Activated CD4-positive, alpha-beta T cell treated with anti-CD3 and anti-CD28 coated beads, Interleukin-2, amount 10 ng/mL, durations not matched to agents 7 days and 5 days (primary cell): ENCODE results near the gene NCAN. TPM values are rescaled to one million over a fixed set of nuclear protein-coding genes. Genes with fewer than 3 reads are reported as not detected.

ENCODE experiments used
- CTCF ChIA-PET: fragments of 350-600 bp; sonication (Branson Sonifier 250); formaldehyde crosslinking; loops from one replicate; lab custom pipeline; 2021; ENCODE audit warnings: antibody characterized with exemption; lab: Charles Lee
- POLR2A ChIA-PET: fragments of 350-600 bp; sonication (Branson Sonifier 250); formaldehyde crosslinking; loops from one replicate; lab custom pipeline; 2021; ENCODE audit warnings: antibody characterized with exemption; lab: Charles Lee
- DNase-seq: peaks from one replicate; pipeline ENCODE4 v3.0.0-alpha.2; 2020
- H3K27ac Mint-ChIP-seq: one replicate; pipeline ENCODE4 v1.8.0; 2021; ENCODE audit warnings: mild to moderate bottlenecking, moderate library complexity, mixed read lengths
- H3K27me3 Mint-ChIP-seq: one replicate; pipeline ENCODE4 v1.8.0; 2021; ENCODE audit warnings: mixed read lengths
- H3K36me3 Mint-ChIP-seq: one replicate; pipeline ENCODE4 v1.8.0; 2021; ENCODE audit warnings: low read depth, mixed read lengths
- H3K4me1 Mint-ChIP-seq: one replicate; pipeline ENCODE4 v1.8.0; 2021; ENCODE audit warnings: mixed read lengths
- H3K4me3 Mint-ChIP-seq: one replicate; pipeline ENCODE4 v1.8.0; 2021; ENCODE audit warnings: mild to moderate bottlenecking, moderate library complexity, mixed read lengths
- H3K9me3 Mint-ChIP-seq: one replicate; pipeline ENCODE4 v1.8.0; 2021; ENCODE audit warnings: mixed read lengths
- total RNA-seq, 2 experiments: library from RNA; stranded (reverse); gene quantifications; one replicate each; pipeline ENCODE4 v1.2.3, GENCODE V29; 2021

The NCAN gene
- total RNA-seq, 2 experiments from 2014 or later = not detected

DNA sequence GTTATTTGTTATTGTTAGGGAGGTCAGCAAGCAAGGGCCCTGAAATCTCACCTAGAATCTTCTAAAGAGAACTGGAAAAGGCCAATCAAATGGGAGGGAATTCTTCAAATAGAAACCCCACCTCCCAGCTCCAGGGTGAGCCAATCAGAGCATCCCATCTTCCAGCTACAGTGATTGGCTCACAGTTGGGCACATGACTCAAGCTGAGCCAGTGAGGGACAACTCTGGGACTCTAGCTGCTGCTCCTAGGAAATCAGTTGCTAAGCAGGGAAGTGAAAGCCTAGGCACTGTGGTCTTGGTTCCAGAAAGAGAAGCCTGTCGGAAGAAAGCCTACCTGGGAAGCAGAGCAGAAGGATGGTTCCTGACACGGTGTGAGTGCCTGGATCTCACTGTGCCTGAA lies 48.0 kb downstream of the NCAN start:
- H3K27me3 Mint-ChIP-seq = peaks cover 51% of the 10 kb centered on the region
- CTCF ChIA-PET = interaction anchor here (1.3 kb wide), 1 partner anchor 28 kb away, joined by 3 read pairs; no protein-coding TSS in a partner anchor
- DNase-seq = no peak
- H3K9me3 Mint-ChIP-seq = no peaks in the 10 kb centered on the region
- H3K4me1 Mint-ChIP-seq = peaks cover 2% of the 10 kb centered on the region
- H3K27ac Mint-ChIP-seq = no peak overlapping the region
- H3K4me3 Mint-ChIP-seq = no peak overlapping the region
- no peaks in the 10 kb centered on the region for H3K36me3 Mint-ChIP-seq
- POLR2A ChIA-PET = no interaction called here

DNA sequence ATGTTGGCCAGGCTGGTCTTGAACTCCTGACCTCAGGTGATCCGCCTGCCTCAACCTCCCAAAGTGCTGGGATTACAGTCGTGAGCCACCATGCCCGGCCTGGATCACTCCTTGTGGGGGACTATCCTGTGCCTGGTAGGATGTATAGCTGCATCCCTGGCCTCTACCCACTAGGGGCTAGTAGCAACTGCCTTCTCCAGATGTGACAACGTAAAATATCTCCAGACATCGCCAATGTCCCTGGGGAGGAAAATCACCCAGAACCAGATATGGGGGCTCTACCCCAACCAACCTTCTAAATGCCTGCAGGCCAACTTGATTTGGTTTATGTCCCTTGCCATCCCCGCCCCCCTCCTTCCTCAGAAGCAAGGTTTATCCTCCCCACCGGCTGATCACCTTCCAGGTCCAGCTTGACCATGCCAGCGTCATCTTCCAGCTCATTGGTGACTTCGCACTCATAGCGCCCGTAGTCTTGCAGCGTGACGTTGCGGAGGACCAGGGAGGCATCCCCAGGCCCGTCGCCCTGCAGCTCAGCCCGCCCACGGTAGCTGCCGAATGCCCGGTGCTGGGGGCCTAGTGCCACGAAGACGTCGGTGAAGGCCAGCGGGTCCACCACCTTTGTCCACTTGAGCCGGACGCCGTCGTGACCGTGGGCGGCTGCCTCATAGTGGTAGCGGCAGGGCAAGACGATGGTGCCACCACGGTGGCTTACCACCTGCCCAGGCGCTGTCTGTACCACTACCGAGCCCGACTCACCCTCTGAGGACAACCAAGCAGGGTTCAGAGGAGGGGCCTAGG lies 48.9 kb downstream of the NCAN start:
- DNase-seq = no peak
- no peak overlapping the region for H3K27ac Mint-ChIP-seq
- peaks cover 49% of the 10 kb centered on the region for H3K27me3 Mint-ChIP-seq
- POLR2A ChIA-PET = no interaction called here
- no peaks in the 10 kb centered on the region for H3K36me3 Mint-ChIP-seq
- CTCF ChIA-PET = interaction anchor here (0.9 kb wide), 1 partner anchor 295 kb away, joined by 3 read pairs; no protein-coding TSS in a partner anchor
- H3K4me3 Mint-ChIP-seq = no peak overlapping the region
- H3K4me1 Mint-ChIP-seq = peaks cover 2% of the 10 kb centered on the region
- no peaks in the 10 kb centered on the region for H3K9me3 Mint-ChIP-seq

DNA sequence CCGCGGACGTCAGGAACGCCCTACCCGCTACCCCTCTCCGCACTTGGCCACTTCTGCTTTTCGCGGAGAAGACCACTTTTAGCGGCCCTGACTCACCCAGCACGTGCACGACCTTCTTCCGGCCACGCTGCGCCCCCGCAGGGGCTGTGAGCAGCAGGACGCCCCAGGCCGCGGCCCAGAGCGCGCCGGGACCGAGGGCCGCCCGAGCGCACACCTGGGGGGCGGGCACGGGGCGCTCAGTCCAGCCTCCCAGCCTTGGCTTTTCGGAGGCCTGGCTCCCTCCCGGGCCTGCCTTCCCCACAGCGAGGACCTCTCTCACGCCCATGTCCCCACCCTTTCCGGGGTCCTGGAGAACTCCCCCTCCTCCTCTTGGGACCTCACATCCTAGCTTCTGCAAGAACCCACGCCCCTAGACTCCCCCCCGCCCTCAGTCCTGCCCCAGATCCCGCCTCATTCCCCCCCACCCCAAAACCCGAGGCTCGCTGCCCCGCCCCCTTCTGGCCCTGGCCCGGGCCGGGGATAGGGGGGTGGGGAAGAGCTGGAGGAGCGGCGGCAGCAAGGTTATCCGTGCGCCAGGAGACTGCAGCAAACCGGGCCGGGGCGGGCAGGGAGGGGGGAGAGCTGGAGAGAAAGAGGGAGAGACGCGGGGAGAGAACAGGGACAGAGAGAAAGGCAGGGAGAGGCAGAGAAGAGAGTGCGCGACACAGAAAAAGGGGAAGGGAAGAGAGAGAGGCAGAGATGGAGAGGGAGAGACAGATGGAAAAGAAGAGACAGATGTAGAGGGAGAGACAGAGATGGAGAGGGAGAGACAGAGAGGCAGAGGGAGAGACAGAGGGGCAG lies 49.8 kb downstream of the NCAN start:
- Mint-ChIP-seq H3K27me3 (peaks cover 46% of the 10 kb centered on the region), H3K4me1 (peaks cover 2% of the 10 kb centered on the region), H3K9me3 (no peaks in the 10 kb centered on the region), H3K27ac (no peak overlapping the region), H3K4me3 (no peak overlapping the region), H3K36me3 (no peaks in the 10 kb centered on the region)
- ChIA-PET CTCF (no interaction called here), POLR2A (no interaction called here)
- no peak for DNase-seq

DNA sequence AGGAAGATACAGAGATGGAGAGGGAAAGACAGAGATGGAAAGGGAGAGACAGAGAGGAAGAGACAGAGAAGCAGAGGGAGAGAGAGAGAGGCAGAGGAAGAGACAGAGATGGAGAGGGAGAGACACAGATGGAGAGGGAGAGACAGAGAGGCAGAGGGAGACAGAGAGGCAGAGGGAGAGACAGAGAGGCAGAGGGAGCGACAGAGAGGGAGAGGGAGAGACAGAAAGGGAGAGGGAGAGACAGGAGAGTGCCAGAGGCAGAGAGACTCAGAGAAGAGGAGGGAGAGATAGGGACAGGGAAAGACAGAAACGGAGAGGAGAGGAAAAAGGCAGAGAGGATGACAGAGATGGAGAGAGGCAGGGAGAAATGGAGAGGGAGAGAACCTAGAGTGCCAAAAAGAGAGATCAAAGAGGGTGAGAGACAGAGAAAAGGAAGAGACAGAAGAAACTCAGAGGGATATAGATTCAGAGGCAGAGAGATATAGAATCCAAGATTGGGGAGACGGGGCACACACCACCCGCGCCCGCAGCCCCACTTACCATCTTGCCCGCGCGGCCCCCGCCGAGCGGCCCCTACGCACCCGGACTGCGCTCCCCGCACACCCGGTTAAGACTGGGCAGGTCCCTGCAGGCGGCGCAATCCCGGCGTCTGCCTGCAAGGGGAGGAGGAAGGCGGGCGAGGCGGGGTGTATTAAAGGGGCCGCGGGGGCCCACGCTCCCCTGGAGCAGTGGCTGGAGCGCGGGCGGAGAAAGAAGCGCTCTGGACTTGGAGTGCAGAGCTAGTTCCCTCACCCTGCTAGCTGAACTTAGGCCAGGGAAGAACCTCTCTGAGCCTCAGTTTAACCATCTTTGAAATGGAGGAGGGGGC lies 50.7 kb downstream of the NCAN start:
- no peak overlapping the region for H3K27ac Mint-ChIP-seq
- peaks cover 43% of the 10 kb centered on the region for H3K27me3 Mint-ChIP-seq
- H3K4me3 Mint-ChIP-seq = no peak overlapping the region
- no peak for DNase-seq
- H3K4me1 Mint-ChIP-seq = peaks cover 2% of the 10 kb centered on the region
- ChIA-PET CTCF (no interaction called here), POLR2A (no interaction called here)
- H3K9me3 Mint-ChIP-seq = no peaks in the 10 kb centered on the region
- H3K36me3 Mint-ChIP-seq = no peaks in the 10 kb centered on the region

DNA sequence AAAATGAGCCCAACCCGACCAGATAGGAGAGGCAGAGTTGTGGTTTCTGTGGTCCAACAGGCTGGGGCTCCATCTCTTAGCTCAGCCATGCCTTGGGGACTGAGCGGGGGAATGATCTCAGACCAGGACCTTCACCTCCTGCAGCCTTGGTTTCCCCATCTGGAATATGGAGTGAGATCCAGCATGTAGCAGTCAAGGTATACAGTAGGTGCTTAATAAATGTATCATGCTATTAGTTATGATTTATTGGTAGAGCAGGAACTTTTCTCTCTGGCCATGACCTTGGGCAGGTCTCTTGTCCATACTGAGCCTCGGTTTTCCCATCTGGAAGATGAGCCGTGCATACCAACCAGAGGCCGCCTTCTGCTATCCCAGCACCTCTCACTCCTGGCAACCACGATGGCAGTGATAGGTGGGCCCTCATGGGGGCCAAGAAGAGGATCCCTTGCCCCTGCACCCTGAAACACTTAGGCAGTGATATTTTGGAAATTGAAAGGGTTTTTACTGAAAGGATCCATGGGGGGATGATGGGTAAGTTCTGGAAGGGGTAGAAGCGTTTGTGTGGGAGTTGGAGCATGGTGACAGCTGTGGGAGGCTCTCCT lies 52.2 kb downstream of the NCAN start:
- Mint-ChIP-seq H3K27me3 (peaks cover 41% of the 10 kb centered on the region), H3K4me1 (peaks cover 2% of the 10 kb centered on the region), H3K9me3 (no peaks in the 10 kb centered on the region), H3K36me3 (no peaks in the 10 kb centered on the region), H3K4me3 (no peak overlapping the region), H3K27ac (no peak overlapping the region)
- ChIA-PET POLR2A (no interaction called here), CTCF (no interaction called here)
- DNase-seq = no peak

DNA sequence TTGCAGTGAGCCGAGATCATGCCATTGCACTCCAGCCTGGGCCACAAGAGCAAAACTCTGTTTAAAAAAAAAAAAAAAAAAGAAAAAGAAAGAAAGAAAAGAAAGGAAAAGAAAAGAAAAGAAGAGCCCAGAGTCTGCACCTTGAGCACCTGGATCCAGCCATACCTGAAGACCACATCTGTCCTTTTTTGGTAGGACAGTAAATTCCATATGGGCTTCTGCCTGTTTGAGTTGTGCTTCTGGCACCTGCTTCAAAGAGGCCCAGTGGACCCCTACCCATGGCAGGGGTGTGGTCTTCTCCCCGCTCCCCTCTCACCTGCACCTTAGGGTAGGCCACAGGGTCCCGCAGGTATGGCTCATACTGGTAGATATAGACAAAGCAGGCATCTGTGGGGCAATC lies 55.5 kb downstream of the NCAN start:
- DNase-seq = no peak
- Mint-ChIP-seq H3K9me3 (no peaks in the 10 kb centered on the region), H3K27ac (no peak overlapping the region), H3K27me3 (peaks cover 25% of the 10 kb centered on the region), H3K4me3 (no peak overlapping the region), H3K36me3 (no peaks in the 10 kb centered on the region), H3K4me1 (no peaks in the 10 kb centered on the region)
- POLR2A ChIA-PET = no interaction called here
- CTCF ChIA-PET = no interaction called here

DNA sequence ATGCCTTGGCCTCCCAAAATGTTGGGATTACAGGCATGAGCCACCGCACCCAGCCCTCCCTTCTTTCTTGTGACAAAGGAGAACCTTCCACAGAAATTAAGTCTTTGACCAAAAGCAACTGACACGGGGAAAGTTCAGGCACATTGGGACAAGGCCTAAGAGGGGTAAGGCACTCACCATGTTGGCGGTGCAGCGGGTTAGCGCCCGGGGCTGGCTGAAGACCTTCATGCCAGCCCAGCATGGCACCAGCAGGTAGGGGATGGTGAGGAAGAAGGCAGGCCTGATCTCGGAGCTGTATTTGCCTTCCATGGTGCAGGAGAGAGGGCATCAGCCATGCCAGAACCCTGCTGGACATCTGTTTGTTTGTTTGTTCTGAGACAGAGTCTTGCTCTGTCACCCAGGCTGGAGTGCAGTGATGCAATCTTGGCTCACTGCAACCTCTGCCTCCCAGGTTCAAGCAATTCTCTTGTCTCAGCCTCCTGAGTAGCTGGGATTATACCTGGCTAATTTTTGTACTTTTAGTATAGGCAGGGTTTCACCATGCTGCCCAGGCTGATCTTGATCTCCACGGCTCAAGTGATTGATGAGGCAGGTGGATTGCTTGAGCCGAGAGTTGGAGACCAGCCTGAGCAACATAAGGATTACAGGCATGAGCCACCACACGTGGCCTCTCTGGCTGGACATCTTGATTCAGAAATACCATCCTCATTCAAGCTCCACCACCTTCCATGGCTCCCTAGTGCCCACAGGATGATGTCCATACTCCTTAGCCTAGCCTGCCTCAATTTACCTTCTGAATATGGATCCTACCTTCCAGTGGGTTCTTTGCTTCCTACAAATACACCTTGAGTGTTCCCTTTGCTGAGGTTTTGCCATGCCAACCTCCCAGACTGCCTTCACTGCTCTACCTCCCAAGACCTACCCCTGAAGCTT lies 57.0 kb downstream of the NCAN start:
- ChIA-PET CTCF (interaction anchor here (0.5 kb wide), 1 partner anchor 900 kb away, joined by 3 read pairs; no protein-coding TSS in a partner anchor), POLR2A (no interaction called here)
- H3K27me3 Mint-ChIP-seq = peaks cover 20% of the 10 kb centered on the region
- H3K27ac Mint-ChIP-seq = no peak overlapping the region
- H3K4me3 Mint-ChIP-seq = no peak overlapping the region
- no peaks in the 10 kb centered on the region for H3K9me3 Mint-ChIP-seq
- peaks cover under 1% of the 10 kb centered on the region for H3K36me3 Mint-ChIP-seq
- H3K4me1 Mint-ChIP-seq = peaks cover 3% of the 10 kb centered on the region
- no peak for DNase-seq

DNA sequence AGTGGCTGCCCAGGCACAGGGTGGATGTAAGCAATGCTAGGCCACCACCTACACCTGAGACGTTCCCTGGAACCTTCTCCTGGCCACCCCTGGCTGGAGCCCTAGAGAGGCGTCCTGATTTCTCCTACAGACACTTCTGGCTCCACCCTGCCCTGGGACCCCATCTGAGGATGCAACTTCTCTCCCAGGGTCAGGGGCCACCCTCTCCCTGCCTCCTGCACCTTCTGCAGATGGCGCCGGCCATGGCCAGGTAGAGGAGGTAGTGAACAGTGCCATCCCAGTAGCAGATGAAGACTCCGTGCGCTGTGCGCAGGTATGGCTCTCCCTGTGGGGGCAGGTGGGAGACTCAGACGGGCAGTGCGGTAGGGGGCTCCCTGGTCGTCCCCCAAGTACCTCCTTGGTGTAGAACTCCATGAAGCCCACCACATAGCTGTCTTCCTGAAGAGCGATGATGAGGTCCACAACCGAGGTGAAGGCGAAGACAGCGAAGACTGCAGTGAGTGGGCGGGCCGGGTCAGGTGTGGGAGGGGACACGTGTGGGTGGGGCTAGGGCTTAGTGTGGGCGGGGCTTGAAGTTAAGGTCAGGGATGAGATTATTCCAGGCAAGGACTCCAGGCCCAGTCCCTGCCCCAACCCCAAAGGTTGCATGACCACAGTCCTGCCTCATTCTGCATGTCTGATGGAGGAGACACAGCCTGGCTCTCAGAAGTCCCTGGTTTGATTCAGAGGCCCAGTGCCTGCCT lies 58.4 kb downstream of the NCAN start:
- peaks cover 3% of the 10 kb centered on the region for H3K4me1 Mint-ChIP-seq
- H3K36me3 Mint-ChIP-seq = peaks cover 5% of the 10 kb centered on the region
- no peak for DNase-seq
- H3K27ac Mint-ChIP-seq = no peak overlapping the region
- H3K27me3 Mint-ChIP-seq = peaks cover 20% of the 10 kb centered on the region
- CTCF ChIA-PET = no interaction called here
- no peaks in the 10 kb centered on the region for H3K9me3 Mint-ChIP-seq
- POLR2A ChIA-PET = no interaction called here
- H3K4me3 Mint-ChIP-seq = no peak overlapping the region

DNA sequence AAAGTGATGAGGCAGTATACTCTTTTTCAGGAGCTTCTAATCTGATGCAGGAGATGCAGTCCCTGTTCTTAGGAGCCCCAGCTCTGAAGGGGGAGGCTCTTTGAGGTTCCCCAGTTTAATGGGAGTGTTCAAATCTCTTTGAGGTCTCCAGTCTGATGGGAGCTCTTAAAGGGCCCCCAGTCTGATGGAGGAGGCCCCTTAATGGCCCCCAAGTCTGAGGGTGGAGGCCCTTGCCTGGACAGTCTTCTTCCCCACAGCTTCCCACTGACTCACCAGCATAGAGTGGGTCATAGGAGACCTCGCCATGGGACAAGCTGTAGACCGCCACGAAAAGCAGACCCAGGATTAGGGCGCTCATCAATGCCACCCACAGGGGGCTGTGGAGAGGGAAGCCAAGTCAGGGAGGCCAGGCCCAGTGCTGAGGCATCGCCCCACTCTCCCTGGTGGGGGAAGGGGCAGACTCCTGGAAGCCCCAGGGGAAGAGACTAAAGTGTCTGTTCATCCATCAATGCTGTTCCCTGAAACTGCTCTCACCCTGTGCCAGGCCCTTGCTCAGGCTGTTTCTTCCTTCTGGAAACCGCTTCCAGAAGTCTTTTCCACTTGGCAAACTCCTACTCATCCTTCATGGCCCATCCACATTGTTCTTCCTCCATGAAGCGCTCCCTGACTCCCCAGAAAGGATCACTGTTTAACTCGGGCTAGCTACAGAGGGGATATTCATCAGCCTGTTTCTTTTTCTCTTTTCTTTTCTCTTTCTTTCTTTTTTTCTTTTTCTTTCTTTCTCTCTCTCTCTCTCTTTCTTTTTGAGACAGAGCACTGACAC lies 59.2 kb downstream of the NCAN start:
- CTCF ChIA-PET = no interaction called here
- no peak overlapping the region for H3K4me3 Mint-ChIP-seq
- H3K36me3 Mint-ChIP-seq = peaks cover 5% of the 10 kb centered on the region
- H3K9me3 Mint-ChIP-seq = no peaks in the 10 kb centered on the region
- POLR2A ChIA-PET = no interaction called here
- H3K27ac Mint-ChIP-seq = no peak overlapping the region
- no peak for DNase-seq
- H3K27me3 Mint-ChIP-seq = peaks cover 20% of the 10 kb centered on the region
- H3K4me1 Mint-ChIP-seq = peaks cover 3% of the 10 kb centered on the region

DNA sequence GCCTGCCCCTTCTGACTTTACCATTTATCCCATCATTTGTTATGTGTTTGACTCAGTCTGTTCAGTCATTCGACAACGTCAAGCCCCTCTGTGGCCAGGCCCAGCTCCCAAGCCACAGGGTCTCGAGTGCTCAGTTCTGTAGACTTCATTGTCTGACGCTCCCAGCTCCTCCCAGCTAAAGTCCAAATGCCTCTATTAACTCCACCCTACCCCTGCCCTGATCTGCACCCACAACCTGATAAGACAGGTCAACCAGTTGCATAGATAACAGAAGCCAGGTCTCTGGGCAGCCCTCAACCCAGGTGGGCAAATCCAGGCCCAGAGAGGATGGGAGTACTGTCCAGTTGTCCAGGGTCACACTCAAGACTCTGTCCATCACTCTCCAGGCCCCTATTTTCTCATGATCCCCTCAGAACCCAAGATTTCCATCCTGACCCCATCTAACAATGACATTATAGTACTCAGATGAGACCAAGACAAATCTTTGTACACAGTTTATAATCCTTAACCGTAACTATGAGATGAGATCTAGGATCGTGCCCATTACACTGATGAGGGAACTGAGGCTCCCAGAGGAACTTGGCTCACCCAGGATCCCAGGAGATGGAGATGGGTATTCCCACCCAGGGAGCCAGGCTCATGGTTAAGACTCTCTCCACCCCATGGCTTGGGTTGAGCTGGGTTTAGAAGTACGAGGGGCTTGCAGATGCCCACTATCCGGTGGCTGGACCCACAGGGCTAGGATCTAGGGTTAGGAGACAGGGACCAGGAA lies 60.3 kb downstream of the NCAN start:
- POLR2A ChIA-PET = no interaction called here
- Mint-ChIP-seq H3K36me3 (peaks cover 8% of the 10 kb centered on the region), H3K4me1 (peaks cover 3% of the 10 kb centered on the region), H3K4me3 (no peak overlapping the region), H3K9me3 (no peaks in the 10 kb centered on the region), H3K27ac (no peak overlapping the region), H3K27me3 (peaks cover 20% of the 10 kb centered on the region)
- DNase-seq = no peak
- CTCF ChIA-PET = no interaction called here
